Hematopoietic multipotent progenitor cell treated with erythropoietin and hydrocortisone succinate and interleukin-3 and kit ligand, for 6 days (in vitro differentiated cells): ENCODE data around the gene PSD4.

ENCODE experiments used
- DNase-seq: peaks from one replicate; pipeline ENCODE4 v3.0.0-alpha.2; 2015

The PSD4 gene

DNA sequence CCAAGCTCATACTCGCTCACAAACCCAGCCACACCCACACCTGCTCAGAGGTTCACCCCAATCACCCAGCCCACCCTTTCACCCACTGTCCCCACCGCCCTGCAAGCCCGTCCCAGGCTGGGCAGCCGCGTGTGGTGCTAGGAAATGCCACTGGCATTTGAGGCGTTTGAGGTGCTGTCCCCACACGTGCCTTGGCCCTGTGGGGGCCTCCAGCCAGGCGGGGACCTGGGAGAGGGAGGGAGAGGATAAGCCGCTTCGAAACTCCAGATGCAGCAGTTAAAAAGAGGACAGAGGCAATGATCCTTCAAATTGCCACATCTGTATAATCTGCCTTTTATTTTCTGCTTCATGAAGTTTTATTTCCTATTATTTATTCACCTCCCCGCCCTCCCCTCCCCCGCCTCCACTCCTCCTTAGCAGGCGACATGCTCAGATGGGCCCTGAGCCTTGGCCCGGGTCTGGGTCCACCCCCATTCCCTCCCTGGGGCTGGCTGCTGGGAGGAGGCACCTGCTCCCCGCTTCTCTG, 35.9 kb downstream of the PSD4 start:
- no peak for DNase-seq

DNA sequence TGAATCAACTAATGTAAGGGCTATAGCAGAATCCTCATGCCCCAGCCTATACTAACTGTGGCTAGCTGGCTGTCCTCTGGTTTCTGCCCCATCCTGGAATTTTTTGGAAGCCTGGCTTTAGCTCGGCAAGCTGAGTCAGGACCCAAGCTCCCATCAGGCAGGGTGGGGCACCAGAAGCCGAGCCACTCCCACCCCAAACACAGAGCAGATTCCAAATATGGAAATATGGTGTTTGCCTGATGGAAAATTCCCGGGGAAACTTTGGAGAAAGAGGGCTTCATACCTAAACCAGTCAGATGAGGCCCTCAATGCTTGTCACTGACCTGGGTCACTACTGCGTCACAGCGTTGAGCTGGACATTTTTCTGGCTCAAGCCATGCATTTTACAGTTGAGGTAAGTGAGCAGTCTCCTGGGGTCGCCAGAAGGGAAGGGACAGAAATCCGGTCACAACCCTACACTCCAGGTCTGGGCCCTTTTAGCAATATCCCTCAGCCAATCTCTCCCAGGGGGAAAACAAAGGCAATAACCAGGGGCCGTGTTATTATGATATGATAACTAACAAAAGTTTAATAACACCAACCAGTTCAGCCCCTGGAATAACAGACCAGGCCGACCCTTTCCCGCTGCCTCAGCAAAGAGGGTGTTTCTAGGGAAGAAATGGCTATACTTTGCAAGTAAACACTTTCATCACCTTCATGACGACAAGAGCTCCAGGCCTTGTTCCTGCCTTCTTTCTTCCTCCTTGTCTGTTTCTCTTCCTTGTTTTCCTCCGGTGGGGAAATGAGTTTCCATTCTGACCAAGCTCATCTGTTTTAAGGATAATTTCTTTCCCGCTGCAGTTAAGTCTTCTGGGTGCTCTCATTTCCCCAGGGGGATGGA, 37.7 kb downstream of the PSD4 start:
- DNase-seq, result no peak

DNA sequence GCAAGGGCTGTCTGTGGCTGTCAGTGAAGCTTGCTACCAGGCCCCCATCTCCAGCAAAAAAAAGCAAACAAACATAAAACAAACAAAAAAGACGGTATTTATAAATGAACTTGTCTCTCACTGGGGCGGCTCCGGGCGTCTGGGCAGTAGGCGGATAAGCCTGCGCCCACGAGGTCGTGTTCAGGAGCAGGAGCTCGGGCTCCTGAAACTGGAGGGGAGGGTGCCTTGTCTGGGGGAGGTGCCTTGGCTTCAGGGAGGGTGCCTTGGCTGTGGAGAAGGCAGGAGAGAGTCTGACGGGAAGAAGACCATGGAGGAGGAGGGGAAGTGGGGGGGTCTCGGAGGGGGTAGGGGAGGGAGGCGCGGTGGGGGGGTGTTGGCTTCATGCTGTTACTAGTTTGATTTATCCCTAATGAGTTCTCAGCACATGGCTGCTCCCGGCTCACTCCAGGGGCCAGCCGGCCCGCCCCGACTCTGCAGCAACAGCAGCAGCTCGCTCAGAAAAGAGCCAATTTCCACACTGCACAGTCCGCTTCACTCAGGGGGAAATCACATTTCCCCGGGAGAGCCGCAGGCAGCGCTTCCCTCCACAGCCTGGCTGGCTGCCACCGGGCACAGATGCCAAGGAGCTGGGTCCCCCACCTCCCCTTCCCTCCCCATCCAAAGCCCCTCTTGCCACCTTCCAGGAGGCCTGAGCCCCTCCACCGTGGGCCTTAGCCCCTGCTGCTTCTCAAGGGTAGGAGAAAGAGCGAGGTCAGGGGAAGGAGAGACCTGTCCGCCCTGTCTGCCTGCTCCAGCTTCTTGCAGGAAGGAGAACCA, 38.7 kb downstream of the PSD4 start:
- DNase-seq, result no peak

DNA sequence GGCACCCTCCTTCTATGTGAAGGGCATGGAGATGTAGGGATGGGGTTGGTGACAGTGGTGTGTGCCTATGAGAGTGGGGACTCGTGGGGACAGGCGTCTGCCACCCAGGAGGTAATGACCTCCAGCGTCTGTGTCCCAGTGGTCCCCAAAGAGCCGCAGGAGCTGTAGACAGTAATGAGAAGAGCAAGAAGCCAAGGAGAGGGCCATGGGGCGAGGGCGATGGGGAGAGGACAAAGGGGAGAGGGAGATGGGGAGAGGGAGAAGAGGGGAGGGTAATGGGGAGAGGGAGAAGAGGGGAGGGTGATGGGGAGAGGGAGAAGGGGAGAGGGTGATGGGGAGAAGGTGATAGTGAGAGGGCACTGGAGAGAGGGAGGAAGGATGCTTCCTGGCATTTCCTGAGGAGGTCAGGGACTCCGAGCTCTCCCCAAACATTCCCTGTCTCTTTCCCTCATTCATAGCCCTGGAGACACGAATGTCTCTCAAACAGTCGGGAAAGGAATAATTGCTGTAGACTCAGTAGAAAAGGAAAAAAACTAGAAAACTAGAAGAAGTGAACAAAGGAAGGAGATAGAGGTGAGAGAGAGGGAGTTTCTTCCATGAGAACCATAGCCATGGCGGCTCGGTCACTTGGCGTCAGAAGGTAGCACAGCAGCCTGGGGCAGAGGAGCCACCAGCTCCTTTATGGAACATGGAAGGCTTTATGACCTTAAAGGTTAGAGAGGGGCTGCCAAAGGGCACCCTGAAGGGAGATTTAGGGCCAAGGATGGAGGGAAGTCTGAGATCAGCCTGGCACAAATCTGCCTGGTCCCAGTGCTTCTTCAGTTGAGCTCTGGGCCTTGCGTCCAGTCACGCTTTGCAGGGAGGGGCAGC, 39.5 kb downstream of the PSD4 start:
- DNase-seq, result no peak

DNA sequence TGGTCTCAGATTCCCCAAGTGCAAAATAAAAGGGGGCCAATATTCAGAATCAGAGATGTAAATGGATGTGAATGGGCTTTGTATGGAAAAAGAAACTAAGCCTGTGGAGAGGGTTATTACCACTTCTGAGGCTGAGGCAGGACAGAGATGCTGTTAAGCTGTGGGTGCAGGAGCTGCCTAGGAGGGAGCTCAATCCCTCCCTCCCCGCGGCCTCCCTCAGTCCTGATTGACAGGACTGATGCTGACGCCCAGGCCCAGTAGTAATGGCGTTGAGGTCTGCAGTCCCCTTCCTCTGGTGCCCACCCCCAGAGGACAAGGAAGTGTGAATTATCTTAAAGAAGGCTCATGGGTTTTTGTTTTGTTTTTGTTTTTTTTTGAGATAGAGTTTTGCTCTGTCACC, 40.4 kb downstream of the PSD4 start:
- no peak for DNase-seq

DNA sequence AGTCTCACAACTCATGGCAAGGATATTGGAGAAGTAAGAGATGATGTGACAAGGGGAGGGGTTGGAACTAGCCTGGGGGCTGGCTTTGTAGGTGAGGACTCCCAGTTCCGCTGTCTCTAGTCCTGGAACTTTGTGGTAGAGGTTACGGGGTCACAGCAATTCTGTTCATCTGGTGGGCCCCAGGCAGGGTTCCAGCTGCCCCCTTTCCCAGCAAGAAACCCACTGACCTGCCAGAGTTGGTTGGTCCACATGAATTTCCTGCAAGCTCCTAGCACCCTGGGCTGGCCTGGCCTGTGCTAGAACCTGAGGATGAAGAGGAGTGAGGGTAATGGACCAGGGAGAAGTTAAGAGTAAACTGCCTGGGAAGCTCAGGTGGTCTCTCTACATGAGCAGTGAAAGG, 41.3 kb downstream of the PSD4 start:
- no peak for DNase-seq

DNA sequence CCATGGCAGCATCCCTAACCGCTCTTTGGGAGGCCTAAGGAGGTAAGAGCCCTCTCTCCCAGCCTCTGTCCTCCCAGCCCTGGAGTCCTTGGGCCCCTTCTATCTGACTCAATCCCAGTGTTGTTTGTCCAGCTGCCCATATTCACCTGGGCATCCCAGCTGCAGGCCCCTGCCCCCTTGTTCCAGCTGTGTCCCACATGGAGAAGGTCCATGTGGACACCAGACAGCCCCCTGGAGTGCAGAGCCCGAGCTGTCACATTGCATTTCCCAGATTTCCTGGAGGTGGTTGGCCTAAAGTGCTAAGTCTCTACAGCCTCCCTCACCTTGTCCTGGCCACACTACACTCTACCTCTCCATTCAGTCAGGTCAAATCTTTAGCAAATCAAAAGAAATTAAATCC, 42.5 kb downstream of the PSD4 start:
- DNase-seq, result no peak

DNA sequence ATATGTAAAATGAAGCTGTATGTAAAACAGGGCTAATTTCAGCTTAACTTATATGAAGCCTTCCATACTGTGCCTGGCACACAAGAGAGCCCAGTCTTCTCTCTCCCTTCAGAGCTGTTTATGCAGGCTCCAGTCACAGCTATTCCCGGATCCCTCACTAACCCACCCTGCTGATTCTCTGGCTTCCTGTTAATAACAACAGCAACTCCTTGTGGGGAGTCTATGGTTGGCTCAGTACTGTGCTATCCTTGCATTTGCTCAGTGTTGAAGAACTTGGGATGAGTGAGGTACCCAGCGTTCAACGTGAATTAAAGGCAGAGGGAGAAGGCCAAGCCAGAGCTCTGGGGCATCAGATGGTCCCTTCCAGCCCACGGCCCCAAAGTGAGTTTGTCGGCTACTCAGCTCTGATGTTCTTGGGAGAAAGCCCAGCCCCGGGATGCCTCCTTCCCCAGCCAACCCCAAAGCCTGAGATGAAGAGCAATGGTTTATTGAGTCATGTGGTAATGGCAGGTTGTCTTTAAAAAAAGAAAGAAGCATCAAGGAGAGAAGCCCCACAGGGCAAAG, 43.2 kb downstream of the PSD4 start:
- no peak for DNase-seq

DNA sequence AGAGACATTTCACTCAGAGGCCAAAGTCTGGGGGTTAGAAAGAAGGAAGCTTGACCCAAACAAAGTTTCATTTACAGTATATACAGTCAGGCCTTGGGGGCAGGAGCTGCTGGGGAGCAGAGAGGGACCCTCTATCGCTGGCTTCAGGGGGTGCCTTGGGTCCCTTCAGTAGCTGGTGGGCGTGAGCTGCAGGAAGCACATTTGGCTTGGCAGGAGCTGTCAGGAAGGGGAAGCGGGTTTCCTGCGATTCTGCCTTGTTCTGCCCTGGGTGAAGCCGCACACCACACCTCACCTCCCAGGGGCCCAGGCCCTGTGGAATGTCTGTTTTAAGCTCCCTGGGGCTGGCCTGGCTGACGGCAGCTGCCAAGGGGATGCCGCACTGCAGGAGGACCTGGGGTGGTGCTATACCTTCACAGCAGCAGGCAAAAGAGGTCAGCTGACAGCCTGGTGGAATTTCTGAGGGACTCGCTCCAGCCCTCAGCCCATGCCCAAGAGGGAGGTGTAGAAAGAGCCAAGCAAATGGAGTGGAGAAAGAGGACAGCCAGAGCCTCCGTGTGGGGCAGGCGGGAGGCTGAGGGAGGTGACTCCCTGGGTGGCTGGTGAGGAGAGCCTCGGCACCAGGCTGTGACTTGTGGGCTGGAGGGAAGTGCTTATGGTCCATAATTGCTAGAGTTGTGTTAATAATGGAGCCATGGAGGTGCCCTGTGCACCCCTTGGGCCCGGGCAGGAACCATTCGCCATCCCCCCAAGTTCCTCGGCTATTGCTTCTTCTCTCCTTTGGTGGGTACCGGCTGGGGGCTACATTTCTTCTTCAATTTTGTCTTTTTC, 43.9 kb downstream of the PSD4 start:
- peak; percentile 23 for DNase-seq

DNA sequence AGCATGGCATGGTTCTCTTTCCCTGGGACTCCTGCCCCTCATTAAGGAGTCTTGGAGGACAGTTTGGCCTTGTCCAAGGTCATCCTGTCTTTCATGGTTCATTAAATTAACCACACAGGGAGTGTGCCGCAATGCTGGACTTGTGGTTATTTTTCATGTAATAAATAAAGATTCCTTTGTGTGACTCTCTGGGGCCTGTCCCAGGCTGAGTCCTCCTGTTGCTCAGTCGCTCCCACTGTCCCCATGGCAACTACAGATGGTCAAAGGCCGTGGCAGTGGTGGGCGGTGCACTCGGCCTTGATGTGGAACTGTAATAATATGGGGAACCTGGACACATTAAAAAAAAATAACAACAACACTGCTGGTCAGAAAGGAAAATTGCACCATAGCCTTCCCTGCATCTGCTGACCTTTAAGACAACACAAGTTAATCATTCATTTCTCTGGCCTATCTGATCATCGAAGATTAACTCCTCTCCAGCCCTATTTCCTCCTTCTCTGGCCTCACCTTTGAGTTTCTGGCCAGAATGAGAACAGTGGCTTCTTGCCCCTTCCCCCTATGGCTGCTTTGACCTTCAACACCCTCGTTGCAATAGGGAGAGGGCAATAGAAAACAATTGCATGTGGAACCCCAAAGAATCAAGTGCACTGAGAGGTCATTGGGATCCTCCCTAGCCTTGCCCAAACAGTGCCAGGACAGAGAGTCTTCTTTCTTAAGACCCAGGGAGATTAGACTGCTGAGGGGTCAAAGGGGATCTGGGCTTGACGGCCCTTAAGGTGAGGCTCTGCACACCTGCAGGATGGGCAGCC, 44.7 kb downstream of the PSD4 start:
- no peak for DNase-seq

DNA sequence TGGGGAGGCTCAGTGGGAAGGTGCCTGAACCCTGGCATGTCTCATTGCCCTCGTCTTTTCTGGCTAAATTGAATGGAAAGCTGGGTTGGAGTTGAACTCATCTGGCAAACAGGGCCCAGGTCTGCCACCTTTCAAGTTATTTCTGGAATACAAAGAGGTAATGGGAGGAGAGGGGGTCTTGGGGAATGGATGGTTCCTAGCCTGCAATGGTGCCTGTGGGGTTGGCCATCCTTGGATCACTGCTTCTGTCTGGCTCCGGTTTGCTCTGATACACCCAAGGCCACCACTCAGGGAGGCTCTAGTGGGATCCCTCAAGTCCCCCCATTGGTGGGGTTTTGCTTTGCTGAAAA, 45.3 kb downstream of the PSD4 start:
- no peak for DNase-seq

DNA sequence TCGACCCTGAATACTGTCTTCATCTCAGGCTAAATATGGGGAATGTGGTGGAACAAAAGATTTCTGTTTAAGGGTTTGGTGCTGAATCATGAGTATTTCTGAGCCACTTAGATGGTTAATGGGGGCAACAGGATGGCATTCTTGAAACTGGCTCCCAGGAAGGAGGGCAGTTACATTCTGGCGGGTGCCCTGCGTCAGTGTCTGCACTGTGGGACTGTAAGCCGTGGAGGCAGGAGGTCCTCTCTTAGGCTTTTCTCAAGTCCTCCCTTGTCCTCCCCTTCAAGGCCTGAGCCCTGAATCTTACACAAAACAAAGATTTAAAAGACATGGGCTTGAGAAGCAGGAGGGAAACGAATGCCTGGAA, 45.7 kb downstream of the PSD4 start:
- no peak for DNase-seq

DNA sequence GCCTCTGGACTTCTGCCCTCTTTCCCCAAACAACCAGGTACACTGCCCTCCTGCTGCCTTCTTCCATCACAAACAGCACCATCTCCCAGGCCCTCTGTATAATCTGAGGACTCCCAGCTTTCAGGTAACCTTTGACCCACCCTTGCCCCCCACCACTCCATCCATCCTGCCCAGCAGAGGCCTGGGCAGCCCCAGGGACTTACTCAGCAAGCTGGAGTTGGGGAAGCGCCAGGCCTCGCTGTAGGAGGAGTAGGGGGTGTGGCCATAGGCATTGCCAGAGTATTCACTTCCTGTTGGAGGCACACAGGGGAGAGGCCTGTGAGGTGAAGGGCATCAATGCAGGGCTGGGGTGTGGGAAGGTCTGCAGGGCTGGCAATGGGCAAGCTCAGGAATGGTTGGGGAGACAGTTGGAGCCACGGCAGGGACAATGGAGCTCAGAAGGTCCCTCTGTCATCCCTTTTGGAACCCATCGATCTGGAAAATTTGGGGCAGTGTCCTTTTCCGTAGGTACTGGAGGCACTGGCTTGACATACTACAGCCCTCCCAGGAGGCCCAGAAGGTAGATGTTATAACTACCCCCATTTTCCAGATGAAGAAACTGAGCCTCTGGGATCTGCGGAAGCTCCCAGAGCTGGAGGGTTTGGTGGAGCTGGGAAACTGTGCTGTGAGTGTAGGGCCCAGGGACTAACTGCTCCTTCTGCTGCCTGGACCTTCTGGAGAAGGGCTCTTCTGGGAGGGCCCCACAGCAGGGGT, 46.3 kb downstream of the PSD4 start:
- peak; percentile 59 for DNase-seq

DNA sequence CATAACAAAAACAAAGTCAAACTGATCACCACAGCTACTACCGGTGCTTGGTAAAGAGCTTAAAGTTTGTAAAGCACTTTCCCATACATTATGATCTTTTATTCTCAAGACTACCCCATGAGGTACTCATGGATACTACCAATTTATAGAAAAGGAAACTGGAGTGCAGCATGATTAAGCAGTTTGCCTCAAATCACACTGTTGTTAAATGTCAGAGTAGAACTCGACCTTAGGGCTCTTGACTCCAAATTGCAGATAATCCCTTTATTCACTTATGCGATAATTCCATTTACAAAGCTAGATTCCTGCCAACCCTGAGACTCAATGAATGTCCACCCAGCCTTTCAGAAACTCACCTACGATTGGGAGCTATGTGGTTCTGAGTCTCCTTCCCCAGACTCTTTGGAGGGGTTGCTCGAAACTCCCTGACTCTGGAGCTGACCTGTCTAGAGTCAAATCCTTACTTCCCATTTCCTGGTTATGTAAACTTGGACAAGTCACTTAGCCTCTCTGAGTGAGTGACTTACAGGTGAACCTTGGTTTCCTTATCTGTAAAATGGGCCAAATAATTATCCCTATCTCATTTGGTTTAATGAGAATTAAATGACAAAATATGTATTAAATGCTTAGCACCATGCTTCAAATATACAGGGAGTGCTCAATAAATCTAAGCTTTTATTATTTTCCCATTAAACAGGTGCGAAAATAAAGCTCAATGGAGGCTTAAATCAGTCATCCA, 47.4 kb downstream of the PSD4 start:
- no peak for DNase-seq

DNA sequence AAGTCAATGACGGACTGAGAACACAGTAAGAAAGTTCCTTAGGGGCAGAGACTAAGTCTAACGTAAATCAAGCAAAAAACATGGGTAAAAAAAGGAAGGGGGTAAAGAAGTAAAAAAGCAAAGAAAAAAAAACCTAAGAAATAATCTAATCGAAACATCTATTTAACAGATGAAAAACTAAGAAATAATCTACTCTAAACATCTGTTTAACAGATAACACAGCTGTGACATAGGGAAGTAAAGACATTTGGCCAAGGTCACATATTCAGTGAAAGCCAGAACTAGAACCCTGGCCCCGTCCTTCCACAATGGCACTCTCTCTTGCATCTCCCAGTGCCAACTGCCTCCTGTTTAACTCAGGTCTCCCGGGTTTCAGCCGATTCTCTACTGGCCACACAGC, 48.1 kb downstream of the PSD4 start:
- DNase-seq, result peak; percentile 26

DNA sequence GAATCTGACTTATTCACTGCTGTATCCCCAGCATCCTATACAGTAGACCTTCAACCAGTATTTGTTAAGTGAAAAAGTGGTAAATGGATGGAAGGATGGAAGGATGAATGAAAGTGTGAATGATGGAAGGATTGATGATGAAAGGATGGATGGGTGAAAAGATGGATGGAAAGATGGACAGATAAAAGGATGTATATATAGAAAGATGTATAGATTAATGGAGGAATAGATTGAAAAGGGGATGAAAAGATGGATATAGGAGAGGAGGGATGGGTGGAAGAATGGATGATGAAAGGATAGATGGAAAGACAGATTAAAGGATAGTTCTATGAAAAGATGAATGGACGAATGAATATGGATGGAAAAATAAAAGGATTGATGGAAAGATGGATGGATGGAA, 50.0 kb downstream of the PSD4 start:
- no peak for DNase-seq

DNA sequence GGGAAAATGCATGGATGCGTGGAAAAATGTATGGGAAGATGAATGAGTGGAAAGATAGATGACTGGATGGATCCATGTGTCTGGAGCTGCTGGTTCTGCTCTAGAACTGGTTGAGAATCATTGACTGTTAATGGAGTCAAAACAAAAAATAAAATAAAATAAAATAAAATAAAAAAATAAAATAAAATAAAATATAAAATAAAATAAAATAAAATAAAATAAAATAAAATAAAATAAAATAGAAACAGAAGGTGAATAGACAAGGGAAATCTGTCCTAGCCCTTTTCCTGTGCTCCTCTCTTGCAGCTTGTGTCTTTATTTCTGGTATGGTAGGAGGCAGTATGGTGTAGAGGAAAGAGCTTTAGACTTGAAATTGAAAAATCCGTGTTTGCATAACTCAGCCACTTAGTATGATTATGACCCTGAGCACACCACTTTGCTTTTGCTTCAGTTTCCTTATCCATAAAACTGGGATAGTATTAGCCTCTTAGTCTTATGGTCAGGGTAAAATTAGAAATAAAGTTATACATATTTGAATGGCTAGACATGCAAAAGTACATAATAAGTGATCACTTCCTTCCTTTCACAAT, 51.0 kb downstream of the PSD4 start:
- no peak for DNase-seq

DNA sequence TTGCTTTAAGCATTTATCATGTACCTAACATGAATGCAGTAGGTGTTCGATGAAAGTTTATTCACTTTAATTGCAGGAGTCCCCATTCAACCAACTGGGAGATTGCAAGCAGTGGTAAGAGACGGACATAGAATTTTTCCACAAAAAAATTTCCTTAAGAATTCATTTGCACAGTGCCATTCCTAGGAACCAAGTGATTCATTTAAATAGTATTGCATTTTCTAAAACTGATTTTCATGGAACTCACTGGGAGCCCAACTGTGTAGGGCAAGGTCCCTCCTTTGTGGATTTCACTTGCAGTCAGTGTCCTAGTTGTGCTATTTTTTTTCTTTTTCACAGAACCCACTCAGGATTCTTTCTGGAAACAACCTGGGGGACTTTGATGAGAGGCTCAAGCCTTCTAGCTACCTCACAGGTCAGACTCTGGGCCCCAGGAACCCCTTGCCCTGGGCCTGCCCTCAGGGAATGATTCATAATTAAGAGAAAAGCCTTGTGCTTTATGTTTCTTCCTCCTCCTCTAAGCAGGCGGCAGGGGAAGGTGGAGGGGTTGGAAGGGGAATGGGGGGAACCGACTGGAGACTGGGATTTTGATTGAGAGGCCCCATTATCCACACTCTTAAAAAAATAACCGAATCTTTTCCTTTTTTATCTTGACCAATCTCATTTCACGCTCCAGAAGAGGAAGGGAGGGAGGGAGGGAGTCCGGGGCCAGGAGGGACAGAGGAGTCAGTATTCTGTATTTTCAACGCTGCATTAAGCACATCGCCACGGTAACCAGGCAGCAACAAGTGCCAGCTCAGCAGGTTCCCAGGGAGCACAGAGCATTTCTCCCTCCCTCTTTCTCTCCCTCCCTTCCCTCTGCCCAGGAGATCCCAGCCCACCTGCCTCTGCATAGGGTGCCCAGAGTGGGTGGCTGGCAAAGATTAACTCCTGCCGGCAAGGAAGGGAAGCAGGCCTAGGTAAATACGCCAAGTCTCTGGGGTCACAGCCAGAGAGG, 51.8 kb downstream of the PSD4 start:
- no peak for DNase-seq
